Astrocyte of the cerebellum (primary cell): ENCODE measurements around the gene CYP19A1.
A peak's percentile ranks its signal among the peaks of the same experiment; 100 is the strongest.

Experiments used
- DNase-seq: peaks from one replicate; pipeline ENCODE4 v3.0.0-alpha.2; 2011; ENCODE audit warnings: low read depth
- H3K4me3 ChIP-seq: 2 replicates; pipeline ENCODE4 v1.5.1; 2011; ENCODE audit warnings: mild to moderate bottlenecking, low read depth, low read length, moderate library complexity
- CTCF ChIP-seq: IDR thresholded peaks from 2 replicates; pipeline ENCODE4 v1.5.1; 2012; ENCODE audit warnings: low read length, low read depth, moderate library complexity, mild to moderate bottlenecking; ENCODE audit errors: missing control alignments
- in situ Hi-C: cut with HindIII; loops from 2 replicates; pipeline ENCODE4 v1.10.0; 2017; ENCODE audit warnings: low sequenced_read_pairs

The CYP19A1 gene

DNA sequence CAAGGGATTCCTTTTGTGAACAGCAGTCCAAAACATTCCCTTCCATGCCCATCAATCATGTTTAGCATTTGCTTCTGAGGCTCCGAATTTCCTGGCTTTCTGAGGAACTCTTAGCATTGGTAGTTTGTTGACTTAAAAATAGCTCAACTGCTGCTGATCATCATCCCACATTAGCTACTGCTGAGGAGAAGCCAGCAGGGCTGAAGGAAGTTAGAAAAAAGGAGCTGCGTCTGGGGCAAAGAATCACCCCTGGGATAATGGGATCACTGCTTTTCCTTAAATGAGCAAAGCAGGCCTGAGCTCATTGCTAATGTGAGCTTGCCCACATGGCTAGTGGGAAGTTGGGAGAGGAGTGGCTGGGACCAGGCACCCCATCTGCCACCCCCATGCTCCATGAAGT is 39.8 kb downstream of the CYP19A1 start:
- in situ Hi-C loops = no loop called here
- no peak for TF ChIP-seq CTCF
- no peak for DNase-seq

DNA sequence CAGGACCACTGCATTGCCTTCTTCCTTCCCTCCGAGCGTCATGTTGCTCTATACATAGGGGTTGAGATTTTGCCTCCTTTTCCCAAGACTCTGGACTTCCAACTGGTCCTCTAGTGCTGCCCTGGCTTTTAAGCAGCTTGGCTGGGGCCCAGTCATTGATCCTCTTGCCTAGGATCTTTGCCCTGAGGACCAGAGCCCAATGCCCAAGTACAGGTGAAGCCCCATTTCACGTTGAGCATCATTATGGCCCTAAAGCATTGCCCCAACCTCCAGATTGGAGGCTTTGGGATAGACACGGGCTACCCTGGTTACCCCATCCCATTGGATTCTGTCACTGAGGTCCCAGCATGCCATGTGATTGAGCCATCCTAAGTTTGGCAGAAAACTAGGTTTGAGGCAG is 47.7 kb downstream of the CYP19A1 start:
- TF ChIP-seq CTCF = no peak
- in situ Hi-C loops = no loop called here
- no peak overlapping the region for H3K4me3 ChIP-seq
- DNase-seq = no peak

More for the DNA sequence above, 39.8 kb downstream of the CYP19A1 start:
- no peak overlapping the region for H3K4me3 ChIP-seq

DNA sequence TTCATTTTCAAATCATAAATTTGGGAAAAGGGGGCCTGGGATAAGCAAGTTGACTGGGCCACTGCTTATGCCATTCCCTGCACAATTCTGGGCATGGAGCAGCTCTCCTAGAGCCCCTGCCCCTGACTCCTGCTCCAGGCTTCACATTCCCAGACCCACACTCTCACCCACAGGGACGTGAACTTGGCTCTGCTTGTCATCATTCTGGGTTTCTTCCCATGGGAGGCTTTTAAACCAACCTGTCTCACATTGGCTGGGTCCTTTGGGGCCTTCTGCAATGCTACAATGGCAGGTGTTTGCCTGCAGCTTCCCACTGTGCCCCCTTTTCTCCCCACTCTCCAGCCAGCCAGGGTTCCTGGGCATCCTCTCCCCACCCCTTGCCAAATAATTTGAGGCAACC is 49.1 kb downstream of the CYP19A1 start:
- DNase-seq = no peak
- no peak overlapping the region for H3K4me3 ChIP-seq
- in situ Hi-C loops = no loop called here
- TF ChIP-seq CTCF = no peak

GRCh38 chr15:51288143-51289065 is 50.0 kb downstream of the CYP19A1 start:
- no peak for DNase-seq

DNA sequence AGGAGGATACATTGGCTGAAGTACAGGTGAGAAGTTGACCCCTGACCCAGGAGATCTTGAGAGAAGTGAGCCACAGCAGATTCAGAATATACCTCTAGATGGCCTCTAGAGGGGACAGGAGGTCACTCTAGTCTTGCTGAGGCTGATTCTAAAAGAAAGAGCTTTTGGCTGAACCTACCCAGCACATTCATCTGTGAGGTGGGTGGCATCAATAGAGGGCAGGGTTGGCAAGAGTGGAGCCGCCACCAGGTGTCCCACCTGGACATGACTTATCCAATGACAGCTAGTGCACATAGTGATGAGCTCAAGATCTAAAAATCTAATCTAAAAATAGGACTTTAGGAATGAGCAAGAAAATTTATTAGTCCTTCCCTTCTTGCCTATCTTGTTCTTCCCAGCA is 51.6 kb downstream of the CYP19A1 start:
- no peak overlapping the region for H3K4me3 ChIP-seq
- in situ Hi-C loops = no loop called here
- no peak for DNase-seq
- TF ChIP-seq CTCF = peak; percentile 7

More at GRCh38 chr15:51288143-51289065, 50.0 kb downstream of the CYP19A1 start:
- TF ChIP-seq CTCF = no peak
- H3K4me3 ChIP-seq = no peak overlapping the region
- in situ Hi-C loops = no loop called here

DNA sequence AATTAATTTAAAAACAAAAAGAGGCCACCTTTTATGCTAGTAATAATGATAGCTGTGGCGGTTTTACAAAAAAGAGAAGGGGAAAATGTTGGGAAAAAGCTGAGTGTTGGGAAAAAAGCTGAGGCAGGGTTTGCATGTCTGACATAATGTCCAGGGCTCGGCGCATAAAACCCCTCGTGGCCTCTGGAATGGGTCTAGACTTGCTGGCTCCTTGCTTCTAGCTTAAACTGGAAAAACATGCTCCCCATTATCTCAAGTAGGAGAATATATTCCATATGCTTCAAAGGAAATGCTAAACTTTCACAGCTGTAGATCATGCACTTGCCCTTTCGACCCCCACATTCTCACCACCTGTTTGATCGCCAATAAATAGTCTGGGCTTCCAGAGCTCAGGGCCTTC is 53.0 kb downstream of the CYP19A1 start:
- TF ChIP-seq CTCF = no peak
- DNase-seq = no peak
- no peak overlapping the region for H3K4me3 ChIP-seq
- in situ Hi-C loops = no loop called here
